Mesothelial cell of epicardium (in vitro differentiated cells): ENCODE data around the gene ZNF771. TPM values are rescaled to one million over a fixed set of nuclear protein-coding genes. Genes with fewer than 3 reads are reported as not detected.

Experiments
- DNase-seq, 2 experiments: peaks; one replicate each; pipeline ENCODE4 v3.0.0; 2021; ENCODE audit warnings: low spot score in 2 of 2; ENCODE audit not compliant: unreplicated experiment in 2 of 2
- H3K27ac Mint-ChIP-seq: 2 replicates; pipeline ENCODE4 v1.8.0; 2021; ENCODE audit warnings: mixed read lengths
- H3K27me3 Mint-ChIP-seq: 2 replicates; pipeline ENCODE4 v1.8.0; 2021; ENCODE audit warnings: low read depth, mixed read lengths
- H3K36me3 Mint-ChIP-seq: 2 replicates; pipeline ENCODE4 v1.8.0; 2021; ENCODE audit warnings: mixed read lengths
- H3K4me1 Mint-ChIP-seq: 2 replicates; pipeline ENCODE4 v1.8.0; 2021; ENCODE audit warnings: mixed read lengths
- H3K4me3 Mint-ChIP-seq: 2 replicates; pipeline ENCODE4 v1.8.0; 2021; ENCODE audit warnings: mild to moderate bottlenecking, moderate library complexity, mixed read lengths
- H3K9me3 Mint-ChIP-seq: 2 replicates; pipeline ENCODE4 v1.8.0; 2021; ENCODE audit warnings: mixed read lengths
- CTCF ChIP-seq: fragments of 200-600 bp; sonication (generic); IDR thresholded peaks from one replicate; pipeline ENCODE4 v1.5.0; 2021; ENCODE audit warnings: antibody characterized with exemption; ENCODE audit not compliant: unreplicated experiment
- total RNA-seq: library from RNA; stranded (reverse); gene quantifications from 3 replicates; pipeline ENCODE4 v1.2.1, GENCODE V29; 2021

ZNF771 gene
- total RNA-seq, 1 donor from 2014 or later = 10.7 TPM

- Mint-ChIP-seq H3K27ac (peak within 1 kb of the TSS; percentile 61), H3K4me3 (no peak within 1 kb of the TSS), H3K27me3 (peaks cover 7% of the 10 kb centered on the region), H3K4me1 (no peaks in the 10 kb centered on the region), H3K36me3 (peaks cover 12% of the 10 kb centered on the region), H3K9me3 (no peaks in the 10 kb centered on the region)
- peak; percentile 84 to 86 for DNase-seq
- TF ChIP-seq CTCF = peak; percentile 67
Measured at GRCh38 chr16:30429678-30430427, 22.4 kb downstream of the ZNF771 start, which contains the start of gene DCTPP1. TSS of gene DCTPP1 (minus strand) at chr16:30430030. CDS start at chr16:30429980, 50 bp downstream.

- H3K27ac Mint-ChIP-seq = no peak overlapping the region
- DNase-seq = no peak
- peaks cover 9% of the 10 kb centered on the region for H3K27me3 Mint-ChIP-seq
- peak; percentile 40 for TF ChIP-seq CTCF
- no peak overlapping the region for H3K4me3 Mint-ChIP-seq
- H3K4me1 Mint-ChIP-seq = no peaks in the 10 kb centered on the region
- H3K36me3 Mint-ChIP-seq = peaks cover 12% of the 10 kb centered on the region
- no peaks in the 10 kb centered on the region for H3K9me3 Mint-ChIP-seq
Measured at GRCh38 chr16:30430428-30430970, 23.1 kb downstream of the ZNF771 start.

- H3K27me3 Mint-ChIP-seq = peaks cover 15% of the 10 kb centered on the region
- H3K27ac Mint-ChIP-seq = no peak overlapping the region
- no peaks in the 10 kb centered on the region for H3K36me3 Mint-ChIP-seq
- no peak overlapping the region for H3K4me3 Mint-ChIP-seq
- H3K4me1 Mint-ChIP-seq = no peaks in the 10 kb centered on the region
- no peak for DNase-seq
- no peaks in the 10 kb centered on the region for H3K9me3 Mint-ChIP-seq
- no peak for TF ChIP-seq CTCF
Measured at GRCh38 chr16:30434852-30435251, 27.4 kb downstream of the ZNF771 start.

GRCh38 chr16:30437511-30438046 lies 30.2 kb downstream of the ZNF771 start:
- TF ChIP-seq CTCF = no peak
- H3K27ac Mint-ChIP-seq = no peak overlapping the region
- no peak for DNase-seq
- H3K4me3 Mint-ChIP-seq = no peak overlapping the region
- H3K36me3 Mint-ChIP-seq = peaks cover 2% of the 10 kb centered on the region
- no peaks in the 10 kb centered on the region for H3K4me1 Mint-ChIP-seq
- peaks cover 15% of the 10 kb centered on the region for H3K27me3 Mint-ChIP-seq
- H3K9me3 Mint-ChIP-seq = no peaks in the 10 kb centered on the region

- no peak overlapping the region for H3K27ac Mint-ChIP-seq
- H3K27me3 Mint-ChIP-seq = peaks cover 12% of the 10 kb centered on the region
- no peak for DNase-seq
- peaks cover 11% of the 10 kb centered on the region for H3K36me3 Mint-ChIP-seq
- no peak for TF ChIP-seq CTCF
- peaks cover 6% of the 10 kb centered on the region for H3K9me3 Mint-ChIP-seq
- H3K4me1 Mint-ChIP-seq = peaks cover under 1% of the 10 kb centered on the region
- H3K4me3 Mint-ChIP-seq = no peak overlapping the region
Measured at GRCh38 chr16:30438835-30439234, 31.4 kb downstream of the ZNF771 start.
